HepG2 (cell line): ENCODE measurements around the gene ARL6IP4. TPM values are rescaled to one million over a fixed set of nuclear protein-coding genes. Genes with fewer than 3 reads are reported as not detected.
A peak's percentile ranks its signal among the peaks of the same experiment; 100 is the strongest.

Experiments used
- ARID2 ChIP-seq: sonication (generic); formaldehyde crosslinking; IDR thresholded peaks from 2 replicates; pipeline ENCODE4 v1.8.1; 2022; ENCODE audit warnings: mild to moderate bottlenecking, missing genetic modification reagents, borderline replicate concordance
- ARNT ChIP-seq: fragments of 450-650 bp; IDR thresholded peaks from 2 replicates; pipeline ENCODE4 v1.6.1; 2017
- ELF4 ChIP-seq: sonication (generic); formaldehyde crosslinking; IDR thresholded peaks from 2 replicates; pipeline ENCODE4 v1.5.0; 2020; ENCODE audit warnings: missing genetic modification reagents, mild to moderate bottlenecking, moderate library complexity, borderline replicate concordance
- FOXA1 ChIP-seq, 2 experiments: fragments of 450-650 bp in 1 of 2; sonication (generic) in 1 of 2; formaldehyde crosslinking in 1 of 2; IDR thresholded peaks; 2 replicates each; pipeline versions ENCODE4 v1.4.0 to v1.6.1; 2016 to 2020; ENCODE audit warnings: missing genetic modification reagents in 1 of 2
- HES4 ChIP-seq: sonication (generic); formaldehyde crosslinking; IDR thresholded peaks from 2 replicates; pipeline ENCODE4 v1.9.0; 2021; ENCODE audit warnings: mild to moderate bottlenecking, missing genetic modification reagents, borderline replicate concordance
- HNF4G ChIP-seq, 2 experiments: sonication (generic) in 1 of 2; formaldehyde crosslinking in 1 of 2; IDR thresholded peaks; 2 replicates each; pipeline versions ENCODE4 v1.4.0 to v1.6.1; 2011 to 2020; ENCODE audit warnings: borderline replicate concordance in 2 of 2, low read depth in 2 of 2, mild to moderate bottlenecking in 2 of 2, low read length in 1 of 2, missing genetic modification reagents in 1 of 2, moderate library complexity in 1 of 2
- NFKBIZ ChIP-seq: IDR thresholded peaks from 2 replicates; pipeline ENCODE4 v1.6.1; 2018; ENCODE audit warnings: missing genetic modification reagents, missing compliant biosample characterization
- NONO ChIP-seq, 2 experiments: fragments of 450-650 bp in 1 of 2; sonication (generic) in 1 of 2; formaldehyde crosslinking in 1 of 2; IDR thresholded peaks in 1 of 2; conservative IDR thresholded peaks in 1 of 2; 2 replicates each; pipeline versions ENCODE4 v1.6.1 to v1.8.0; 2017 to 2022; ENCODE audit warnings: mild to moderate bottlenecking in 1 of 2, missing genetic modification reagents in 1 of 2, moderate library complexity in 1 of 2
- NR2F1 ChIP-seq, 2 experiments: fragments of 450-650 bp in 1 of 2; formaldehyde crosslinking in 1 of 2; IDR thresholded peaks; 2 replicates each; pipeline versions ENCODE4 v1.5.0 to v1.6.1; 2016 to 2020; ENCODE audit warnings: mild to moderate bottlenecking in 1 of 2, missing compliant biosample characterization in 1 of 2, missing genetic modification reagents in 1 of 2, moderate library complexity in 1 of 2
- SCMH1 ChIP-seq: sonication (generic); formaldehyde crosslinking; IDR thresholded peaks from 2 replicates; pipeline ENCODE4 v1.9.0; 2021; ENCODE audit warnings: missing genetic modification reagents, mild to moderate bottlenecking, borderline replicate concordance
- THAP11 ChIP-seq: IDR thresholded peaks from 2 replicates; pipeline ENCODE4 v1.6.1; 2016; ENCODE audit warnings: missing biosample characterization, missing genetic modification reagents
- ZNF274 ChIP-seq: sonication (generic); formaldehyde crosslinking; IDR thresholded peaks from 2 replicates; pipeline ENCODE4 v1.5.1; 2020; ENCODE audit warnings: mild to moderate bottlenecking, missing genetic modification reagents
- ZNF549 ChIP-seq: sonication (generic); formaldehyde crosslinking; IDR thresholded peaks from 2 replicates; pipeline ENCODE4 v1.5.0; 2020; ENCODE audit warnings: missing genetic modification reagents
- ZNF557 ChIP-seq: sonication (generic); formaldehyde crosslinking; IDR thresholded peaks from 2 replicates; pipeline ENCODE4 v1.4.0; 2020; ENCODE audit warnings: missing genetic modification reagents
- ZNF766 ChIP-seq: sonication (generic); formaldehyde crosslinking; IDR thresholded peaks from 2 replicates; pipeline ENCODE4 v1.5.0; 2020; ENCODE audit warnings: missing genetic modification reagents, borderline replicate concordance
- polyA plus RNA-seq, 8 experiments: library from polyadenylated mRNA; depleted of rRNA in 3 of 8; stranded (reverse) in 7 of 8; unstranded in 1 of 8; fragments of >200 nt; fragmentation: Illumina TruSeq in 4 of 8; extraction: Trizol in 4 of 8; gene quantifications; 2 replicates each; pipeline versions ENCODE4 v1.2.1 to v1.2.3, GENCODE V29; 2011 to 2016; ENCODE audit warnings: low read depth in 4 of 8, missing spikeins in 1 of 8, mixed read lengths in 1 of 8; ENCODE audit not compliant: insufficient read depth in 1 of 8
- total RNA-seq, 5 experiments: library from RNA; depleted of rRNA; stranded (reverse); fragments of >200 nt; fragmentation: Illumina TruSeq; extraction: Trizol; gene quantifications; 2 replicates each; pipeline ENCODE4 v1.2.3, GENCODE V29; 2016; ENCODE audit warnings: low read depth in 1 of 5
- TF ChIP-seq, protein P1 (sequence below): sonication (generic); formaldehyde crosslinking; conservative IDR thresholded peaks from 2 replicates; pipeline ENCODE4 v1.4.0; 2020; ENCODE audit warnings: missing genetic modification reagents
- TF ChIP-seq, protein P2 (sequence below): sonication (generic); formaldehyde crosslinking; IDR thresholded peaks from 2 replicates; pipeline ENCODE4 v1.4.0; 2020; ENCODE audit warnings: missing genetic modification reagents, low read depth, mild to moderate bottlenecking, borderline replicate concordance
- TF ChIP-seq, protein P3 (sequence below), 2 experiments: fragments of 450-650 bp in 1 of 2; sonication (generic) in 1 of 2; formaldehyde crosslinking; IDR thresholded peaks; 2 replicates each; pipeline versions ENCODE4 v1.5.0 to v1.8.0; 2020 to 2022; ENCODE audit warnings: mild to moderate bottlenecking in 1 of 2, missing genetic modification reagents in 1 of 2

Gene ARL6IP4
- total and polyA plus RNA-seq, 2 of the 13 experiments (the other 11 are each of a cell fraction or from before 2014, with no cell fraction given), result 155 to 220 TPM

DNA sequence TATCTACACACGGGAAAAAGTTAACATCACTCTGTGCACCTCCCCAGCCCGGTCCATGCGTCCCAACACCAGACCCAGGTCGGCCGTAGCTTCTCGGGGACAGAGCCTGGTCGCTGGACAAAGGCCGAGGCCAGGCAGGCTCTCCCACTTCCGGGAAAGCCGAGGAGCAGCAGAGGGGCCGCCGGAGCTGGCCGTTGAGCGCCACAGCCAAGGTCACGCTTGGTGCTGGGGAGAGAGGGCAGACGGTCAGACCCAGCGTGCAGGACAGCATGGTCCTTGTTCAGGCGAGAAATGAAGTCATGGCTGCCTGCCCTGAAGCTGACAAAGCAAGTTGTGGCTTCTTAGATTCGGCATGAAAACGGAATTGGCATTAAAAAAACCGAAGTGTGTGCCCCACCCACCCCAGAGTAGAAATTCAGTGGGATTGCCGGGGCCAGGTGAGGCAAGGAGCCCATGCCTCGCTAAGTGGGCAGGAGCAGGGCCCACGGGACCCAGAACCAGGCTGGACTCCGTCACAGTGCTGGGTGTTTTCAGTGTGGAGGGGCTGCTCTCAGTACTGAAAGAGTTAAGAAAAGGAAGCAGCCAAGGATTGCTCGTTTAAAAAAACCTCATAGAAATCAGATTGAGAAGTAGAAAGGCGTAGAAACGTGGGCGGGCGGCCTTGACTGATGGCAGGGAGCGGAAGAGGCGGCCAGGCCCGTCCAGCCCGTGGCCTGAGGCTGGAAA is 4.3 kb downstream of the ARL6IP4 start (continued):
- no peak for TF ChIP-seq FOXA1 (IDR thresholded peaks at IDR 0.05)
- TF ChIP-seq FOXA1 (CRISPR knock-in tag; IDR thresholded peaks at IDR 0.05), result peak; percentile 25; the same call in 1 of the 2 replicates
- TF ChIP-seq, protein P1, sequence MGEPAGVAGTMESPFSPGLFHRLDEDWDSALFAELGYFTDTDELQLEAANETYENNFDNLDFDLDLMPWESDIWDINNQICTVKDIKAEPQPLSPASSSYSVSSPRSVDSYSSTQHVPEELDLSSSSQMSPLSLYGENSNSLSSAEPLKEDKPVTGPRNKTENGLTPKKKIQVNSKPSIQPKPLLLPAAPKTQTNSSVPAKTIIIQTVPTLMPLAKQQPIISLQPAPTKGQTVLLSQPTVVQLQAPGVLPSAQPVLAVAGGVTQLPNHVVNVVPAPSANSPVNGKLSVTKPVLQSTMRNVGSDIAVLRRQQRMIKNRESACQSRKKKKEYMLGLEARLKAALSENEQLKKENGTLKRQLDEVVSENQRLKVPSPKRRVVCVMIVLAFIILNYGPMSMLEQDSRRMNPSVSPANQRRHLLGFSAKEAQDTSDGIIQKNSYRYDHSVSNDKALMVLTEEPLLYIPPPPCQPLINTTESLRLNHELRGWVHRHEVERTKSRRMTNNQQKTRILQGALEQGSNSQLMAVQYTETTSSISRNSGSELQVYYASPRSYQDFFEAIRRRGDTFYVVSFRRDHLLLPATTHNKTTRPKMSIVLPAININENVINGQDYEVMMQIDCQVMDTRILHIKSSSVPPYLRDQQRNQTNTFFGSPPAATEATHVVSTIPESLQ (CRISPR knock-in tag), result no peak
- peak in 1 of 2 experiments; percentile 31; a peak in 1 of 4 replicates for TF ChIP-seq NR2F1 (CRISPR knock-in tag; IDR thresholded peaks at IDR 0.05)
- 0 out of 2 replicates have a peak, but pooled peaks have one; percentile 55 for TF ChIP-seq ZNF274 (CRISPR knock-in tag)
- peak; percentile 43; the same call in 1 of the 2 replicates for TF ChIP-seq NFKBIZ (CRISPR knock-in tag)
- TF ChIP-seq HES4, result 0 out of 2 replicates have a peak, but pooled peaks have one; percentile 80
- TF ChIP-seq, protein P2, sequence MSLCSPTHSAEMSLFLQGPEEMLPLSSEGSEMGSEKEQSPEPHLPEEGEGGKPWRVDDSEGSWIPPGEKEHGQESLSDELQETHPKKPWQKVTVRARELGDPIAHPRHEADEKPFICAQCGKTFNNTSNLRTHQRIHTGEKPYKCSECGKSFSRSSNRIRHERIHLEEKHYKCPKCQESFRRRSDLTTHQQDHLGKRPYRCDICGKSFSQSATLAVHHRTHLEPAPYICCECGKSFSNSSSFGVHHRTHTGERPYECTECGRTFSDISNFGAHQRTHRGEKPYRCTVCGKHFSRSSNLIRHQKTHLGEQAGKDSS (CRISPR knock-in tag), result no peak
- no peak; the same call in 1 of the 2 replicates for TF ChIP-seq ARID2
- no peak for TF ChIP-seq ZNF549 (CRISPR knock-in tag)
- TF ChIP-seq, protein P3, sequence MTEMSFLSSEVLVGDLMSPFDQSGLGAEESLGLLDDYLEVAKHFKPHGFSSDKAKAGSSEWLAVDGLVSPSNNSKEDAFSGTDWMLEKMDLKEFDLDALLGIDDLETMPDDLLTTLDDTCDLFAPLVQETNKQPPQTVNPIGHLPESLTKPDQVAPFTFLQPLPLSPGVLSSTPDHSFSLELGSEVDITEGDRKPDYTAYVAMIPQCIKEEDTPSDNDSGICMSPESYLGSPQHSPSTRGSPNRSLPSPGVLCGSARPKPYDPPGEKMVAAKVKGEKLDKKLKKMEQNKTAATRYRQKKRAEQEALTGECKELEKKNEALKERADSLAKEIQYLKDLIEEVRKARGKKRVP (CRISPR knock-in tag; IDR thresholded peaks at IDR 0.05), result 0 out of 4 replicates have a peak, but pooled peaks of 1 of the 2 experiments have one; percentile 22
- no peak for TF ChIP-seq SCMH1
- 0 out of 2 replicates have a peak, but pooled peaks have one; percentile 91 for TF ChIP-seq ELF4 (CRISPR knock-in tag)
- TF ChIP-seq THAP11 (CRISPR knock-in tag), result peak; percentile 70
- peak; percentile 27; the same call in 1 of the 2 replicates for TF ChIP-seq ZNF557 (CRISPR knock-in tag)
- TF ChIP-seq ARNT, result no peak
- TF ChIP-seq NONO (IDR thresholded peaks at IDR 0.05), result no peak
- TF ChIP-seq NONO (CRISPR knock-in tag; conservative IDR thresholded peaks at IDR 0.05), result no peak; the same call in 1 of the 2 replicates
- TF ChIP-seq HNF4G (IDR thresholded peaks at IDR 0.05; ENCODE audit: borderline replicate concordance, low read depth, low read length), result 0 out of 2 replicates have a peak, but pooled peaks have one; percentile 24
- TF ChIP-seq HNF4G (CRISPR knock-in tag; IDR thresholded peaks at IDR 0.05; ENCODE audit: borderline replicate concordance, low read depth), result peak; percentile 66; the same call in 1 of the 2 replicates
- TF ChIP-seq ZNF766, result no peak
